ENCODE measurements around the gene AGBL4.

GRCh38 chr1:48773133-48773532 lies 1250.6 kb downstream of the AGBL4 start:
- no peak for TF ChIP-seq POU6F1 (CRISPR knock-in tag; IDR thresholded peaks at IDR 0.05; ENCODE audit: borderline replicate concordance, low read depth)
- TF ChIP-seq ZFP30 (CRISPR knock-in tag; IDR thresholded peaks at IDR 0.05): no peak
- TF ChIP-seq RARB (CRISPR knock-in tag; IDR thresholded peaks at IDR 0.05): no peak
- TF ChIP-seq ARNTL (CRISPR knock-in tag; IDR thresholded peaks at IDR 0.05; ENCODE audit: borderline replicate concordance, low read depth): no peak
- no peak for TF ChIP-seq ZNF70 (CRISPR knock-in tag; IDR thresholded peaks at IDR 0.05)
- no peak for TF ChIP-seq BACH2 (CRISPR knock-in tag; IDR thresholded peaks at IDR 0.05; ENCODE audit: borderline replicate concordance)
- TF ChIP-seq PATZ1 (CRISPR knock-in tag; IDR thresholded peaks at IDR 0.05; ENCODE audit: borderline replicate concordance): no peak
- no peak for TF ChIP-seq TSHZ2 (CRISPR knock-in tag; IDR thresholded peaks at IDR 0.05)
- no peak for TF ChIP-seq GLIS3 (CRISPR knock-in tag; IDR thresholded peaks at IDR 0.05)
- TF ChIP-seq TOX (CRISPR knock-in tag; IDR thresholded peaks at IDR 0.05; ENCODE audit: borderline replicate concordance): no peak
- no peak for TF ChIP-seq ZFP3 (CRISPR knock-in tag; IDR thresholded peaks at IDR 0.05)
- TF ChIP-seq CREB5 (CRISPR knock-in tag; IDR thresholded peaks at IDR 0.05; ENCODE audit: low read depth): no peak
- TF ChIP-seq CSRNP3 (CRISPR knock-in tag; IDR thresholded peaks at IDR 0.05): no peak
